HepG2 (cell line): ENCODE results near the gene PCGF3. TPM values are rescaled to one million over a fixed set of nuclear protein-coding genes. Genes with fewer than 3 reads are reported as not detected.

Source experiments
- CTCF ChIP-seq: sonication (generic); formaldehyde crosslinking; IDR thresholded peaks from 2 replicates; pipeline ENCODE4 v1.5.0; 2020; ENCODE audit warnings: mild to moderate bottlenecking, missing genetic modification reagents, moderate library complexity
- FOXA1 ChIP-seq, 2 experiments: fragments of 450-650 bp in 1 of 2; sonication (generic) in 1 of 2; formaldehyde crosslinking in 1 of 2; IDR thresholded peaks; 2 replicates each; pipeline versions ENCODE4 v1.4.0 to v1.6.1; 2016 to 2020; ENCODE audit warnings: missing genetic modification reagents in 1 of 2
- FOXK1 ChIP-seq: sonication (generic); formaldehyde crosslinking; IDR thresholded peaks from 2 replicates; pipeline ENCODE4 v1.4.0; 2020; ENCODE audit warnings: low read depth, missing genetic modification reagents, borderline replicate concordance
- GABPB1 ChIP-seq: IDR thresholded peaks from 2 replicates; pipeline ENCODE4 v1.6.1; 2016; ENCODE audit warnings: mild to moderate bottlenecking, missing genetic modification reagents, moderate library complexity, missing compliant biosample characterization
- HNF4G ChIP-seq, 2 experiments: sonication (generic) in 1 of 2; formaldehyde crosslinking in 1 of 2; IDR thresholded peaks; 2 replicates each; pipeline versions ENCODE4 v1.4.0 to v1.6.1; 2011 to 2020; ENCODE audit warnings: borderline replicate concordance in 2 of 2, low read depth in 2 of 2, mild to moderate bottlenecking in 2 of 2, low read length in 1 of 2, missing genetic modification reagents in 1 of 2, moderate library complexity in 1 of 2
- HOXA3 ChIP-seq: sonication (generic); formaldehyde crosslinking; IDR thresholded peaks from 2 replicates; pipeline ENCODE4 v1.5.0; 2020; ENCODE audit warnings: missing genetic modification reagents
- MEIS2 ChIP-seq: sonication (generic); formaldehyde crosslinking; IDR thresholded peaks from 2 replicates; pipeline ENCODE4 v1.9.0; 2021; ENCODE audit warnings: mild to moderate bottlenecking, missing genetic modification reagents
- NONO ChIP-seq, 2 experiments: fragments of 450-650 bp in 1 of 2; sonication (generic) in 1 of 2; formaldehyde crosslinking in 1 of 2; IDR thresholded peaks in 1 of 2; conservative IDR thresholded peaks in 1 of 2; 2 replicates each; pipeline versions ENCODE4 v1.6.1 to v1.8.0; 2017 to 2022; ENCODE audit warnings: mild to moderate bottlenecking in 1 of 2, missing genetic modification reagents in 1 of 2, moderate library complexity in 1 of 2
- RBFOX2 ChIP-seq: fragments of 200-400 bp; formaldehyde crosslinking; IDR thresholded peaks from 2 replicates; pipeline ENCODE4 v1.6.1; 2017; ENCODE audit warnings: low read depth, mild to moderate bottlenecking, low read length
- SALL1 ChIP-seq: sonication (generic); formaldehyde crosslinking; IDR thresholded peaks from 2 replicates; pipeline ENCODE4 v1.8.0; 2022; ENCODE audit warnings: mild to moderate bottlenecking, missing genetic modification reagents
- SAP130 ChIP-seq: IDR thresholded peaks from 2 replicates; pipeline ENCODE4 v1.6.1; 2016; ENCODE audit warnings: low read depth
- SP5 ChIP-seq: IDR thresholded peaks from 2 replicates; pipeline ENCODE4 v1.6.1; 2016; ENCODE audit warnings: low read depth, borderline replicate concordance
- STAG1 ChIP-seq: sonication (generic); formaldehyde crosslinking; IDR thresholded peaks from 2 replicates; pipeline ENCODE4 v1.4.0; 2020; ENCODE audit warnings: missing genetic modification reagents
- TARDBP ChIP-seq: sonication (generic); formaldehyde crosslinking; IDR thresholded peaks from 2 replicates; pipeline ENCODE4 v1.8.0; 2022; ENCODE audit warnings: mild to moderate bottlenecking, missing genetic modification reagents
- TFAP4 ChIP-seq: sonication (generic); IDR thresholded peaks from 2 replicates; pipeline ENCODE4 v1.6.1; 2016; ENCODE audit warnings: low read depth, borderline replicate concordance
- TOE1 ChIP-seq: sonication (generic); formaldehyde crosslinking; IDR thresholded peaks from 2 replicates; pipeline ENCODE4 v1.4.0; 2020; ENCODE audit warnings: mild to moderate bottlenecking, missing genetic modification reagents
- ZNF253 ChIP-seq: sonication (generic); formaldehyde crosslinking; IDR thresholded peaks from 2 replicates; pipeline ENCODE4 v1.8.0; 2022; ENCODE audit warnings: mild to moderate bottlenecking, missing genetic modification reagents, borderline replicate concordance
- ZSCAN9 ChIP-seq: IDR thresholded peaks from 2 replicates; pipeline ENCODE4 v1.6.1; 2016; ENCODE audit warnings: borderline replicate concordance
- polyA plus RNA-seq, 8 experiments: library from polyadenylated mRNA; depleted of rRNA in 3 of 8; stranded (reverse) in 7 of 8; unstranded in 1 of 8; fragments of >200 nt; fragmentation: Illumina TruSeq in 4 of 8; extraction: Trizol in 4 of 8; gene quantifications; 2 replicates each; pipeline versions ENCODE4 v1.2.1 to v1.2.3, GENCODE V29; 2011 to 2016; ENCODE audit warnings: low read depth in 4 of 8, missing spikeins in 1 of 8, mixed read lengths in 1 of 8; ENCODE audit not compliant: insufficient read depth in 1 of 8
- total RNA-seq, 5 experiments: library from RNA; depleted of rRNA; stranded (reverse); fragments of >200 nt; fragmentation: Illumina TruSeq; extraction: Trizol; gene quantifications; 2 replicates each; pipeline ENCODE4 v1.2.3, GENCODE V29; 2016; ENCODE audit warnings: low read depth in 1 of 5
- TF ChIP-seq, protein P1 (sequence below): sonication (generic); formaldehyde crosslinking; conservative IDR thresholded peaks from 2 replicates; pipeline ENCODE4 v1.4.0; 2020; ENCODE audit warnings: mild to moderate bottlenecking, missing genetic modification reagents, moderate library complexity
- TF ChIP-seq, protein P2 (sequence below): sonication (generic); formaldehyde crosslinking; IDR thresholded peaks from 2 replicates; pipeline ENCODE4 v1.4.0; 2020; ENCODE audit warnings: missing genetic modification reagents

The PCGF3 gene
- total and polyA plus RNA-seq, 2 of the 13 experiments (the other 11 are each of a cell fraction or from before 2014, with no cell fraction given): 28.6 to 66.2 TPM

GRCh38 chr4:723751-724530 is 18.3 kb downstream of the PCGF3 start (continued):
- TF ChIP-seq, protein P1, sequence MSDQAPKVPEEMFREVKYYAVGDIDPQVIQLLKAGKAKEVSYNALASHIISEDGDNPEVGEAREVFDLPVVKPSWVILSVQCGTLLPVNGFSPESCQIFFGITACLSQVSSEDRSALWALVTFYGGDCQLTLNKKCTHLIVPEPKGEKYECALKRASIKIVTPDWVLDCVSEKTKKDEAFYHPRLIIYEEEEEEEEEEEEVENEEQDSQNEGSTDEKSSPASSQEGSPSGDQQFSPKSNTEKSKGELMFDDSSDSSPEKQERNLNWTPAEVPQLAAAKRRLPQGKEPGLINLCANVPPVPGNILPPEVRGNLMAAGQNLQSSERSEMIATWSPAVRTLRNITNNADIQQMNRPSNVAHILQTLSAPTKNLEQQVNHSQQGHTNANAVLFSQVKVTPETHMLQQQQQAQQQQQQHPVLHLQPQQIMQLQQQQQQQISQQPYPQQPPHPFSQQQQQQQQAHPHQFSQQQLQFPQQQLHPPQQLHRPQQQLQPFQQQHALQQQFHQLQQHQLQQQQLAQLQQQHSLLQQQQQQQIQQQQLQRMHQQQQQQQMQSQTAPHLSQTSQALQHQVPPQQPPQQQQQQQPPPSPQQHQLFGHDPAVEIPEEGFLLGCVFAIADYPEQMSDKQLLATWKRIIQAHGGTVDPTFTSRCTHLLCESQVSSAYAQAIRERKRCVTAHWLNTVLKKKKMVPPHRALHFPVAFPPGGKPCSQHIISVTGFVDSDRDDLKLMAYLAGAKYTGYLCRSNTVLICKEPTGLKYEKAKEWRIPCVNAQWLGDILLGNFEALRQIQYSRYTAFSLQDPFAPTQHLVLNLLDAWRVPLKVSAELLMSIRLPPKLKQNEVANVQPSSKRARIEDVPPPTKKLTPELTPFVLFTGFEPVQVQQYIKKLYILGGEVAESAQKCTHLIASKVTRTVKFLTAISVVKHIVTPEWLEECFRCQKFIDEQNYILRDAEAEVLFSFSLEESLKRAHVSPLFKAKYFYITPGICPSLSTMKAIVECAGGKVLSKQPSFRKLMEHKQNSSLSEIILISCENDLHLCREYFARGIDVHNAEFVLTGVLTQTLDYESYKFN (CRISPR knock-in tag): peak; percentile 44; the same call in 1 of the 2 replicates
- TF ChIP-seq MEIS2: 0 out of 2 replicates have a peak, but pooled peaks have one; percentile 27
- 0 out of 2 replicates have a peak, but pooled peaks have one; percentile 27 for TF ChIP-seq HOXA3 (CRISPR knock-in tag)
- TF ChIP-seq, protein P2, sequence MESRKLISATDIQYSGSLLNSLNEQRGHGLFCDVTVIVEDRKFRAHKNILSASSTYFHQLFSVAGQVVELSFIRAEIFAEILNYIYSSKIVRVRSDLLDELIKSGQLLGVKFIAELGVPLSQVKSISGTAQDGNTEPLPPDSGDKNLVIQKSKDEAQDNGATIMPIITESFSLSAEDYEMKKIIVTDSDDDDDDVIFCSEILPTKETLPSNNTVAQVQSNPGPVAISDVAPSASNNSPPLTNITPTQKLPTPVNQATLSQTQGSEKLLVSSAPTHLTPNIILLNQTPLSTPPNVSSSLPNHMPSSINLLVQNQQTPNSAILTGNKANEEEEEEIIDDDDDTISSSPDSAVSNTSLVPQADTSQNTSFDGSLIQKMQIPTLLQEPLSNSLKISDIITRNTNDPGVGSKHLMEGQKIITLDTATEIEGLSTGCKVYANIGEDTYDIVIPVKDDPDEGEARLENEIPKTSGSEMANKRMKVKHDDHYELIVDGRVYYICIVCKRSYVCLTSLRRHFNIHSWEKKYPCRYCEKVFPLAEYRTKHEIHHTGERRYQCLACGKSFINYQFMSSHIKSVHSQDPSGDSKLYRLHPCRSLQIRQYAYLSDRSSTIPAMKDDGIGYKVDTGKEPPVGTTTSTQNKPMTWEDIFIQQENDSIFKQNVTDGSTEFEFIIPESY (CRISPR knock-in tag): peak; percentile 90; the same call in 1 of the 2 replicates
- TF ChIP-seq NONO (IDR thresholded peaks at IDR 0.05): no peak
- TF ChIP-seq NONO (CRISPR knock-in tag; conservative IDR thresholded peaks at IDR 0.05): 0 out of 2 replicates have a peak, but pooled peaks have one; percentile 34
- peak; percentile 66 for TF ChIP-seq CTCF (CRISPR knock-in tag)
- TF ChIP-seq SAP130 (CRISPR knock-in tag): peak; percentile 34; the same call in 1 of the 2 replicates
- TF ChIP-seq ZSCAN9 (CRISPR knock-in tag): no peak
- TF ChIP-seq FOXK1 (CRISPR knock-in tag): no peak
- TF ChIP-seq TOE1 (CRISPR knock-in tag): no peak
- no peak for TF ChIP-seq RBFOX2
- TF ChIP-seq SP5 (CRISPR knock-in tag): peak; percentile 75; the same call in 1 of the 2 replicates
- peak; percentile 29; the same call in 1 of the 2 replicates for TF ChIP-seq GABPB1 (CRISPR knock-in tag)
- no peak for TF ChIP-seq FOXA1 (IDR thresholded peaks at IDR 0.05)
- no peak for TF ChIP-seq FOXA1 (CRISPR knock-in tag; IDR thresholded peaks at IDR 0.05)
- peak; percentile 26; the same call in 1 of the 2 replicates for TF ChIP-seq STAG1 (CRISPR knock-in tag)
- TF ChIP-seq SALL1: peak; percentile 80
- TF ChIP-seq TFAP4: peak; percentile 39; the same call in 1 of the 2 replicates
- 0 out of 2 replicates have a peak, but pooled peaks have one; percentile 13 for TF ChIP-seq HNF4G (IDR thresholded peaks at IDR 0.05; ENCODE audit: borderline replicate concordance, low read depth, low read length)
- TF ChIP-seq HNF4G (CRISPR knock-in tag; IDR thresholded peaks at IDR 0.05; ENCODE audit: borderline replicate concordance, low read depth): no peak
- TF ChIP-seq ZNF253 (CRISPR knock-in tag): no peak
- 0 out of 2 replicates have a peak, but pooled peaks have one; percentile 33 for TF ChIP-seq TARDBP (CRISPR knock-in tag)
